ENCODE measurements around the gene LYPD6.

The LYPD6 gene

DNA sequence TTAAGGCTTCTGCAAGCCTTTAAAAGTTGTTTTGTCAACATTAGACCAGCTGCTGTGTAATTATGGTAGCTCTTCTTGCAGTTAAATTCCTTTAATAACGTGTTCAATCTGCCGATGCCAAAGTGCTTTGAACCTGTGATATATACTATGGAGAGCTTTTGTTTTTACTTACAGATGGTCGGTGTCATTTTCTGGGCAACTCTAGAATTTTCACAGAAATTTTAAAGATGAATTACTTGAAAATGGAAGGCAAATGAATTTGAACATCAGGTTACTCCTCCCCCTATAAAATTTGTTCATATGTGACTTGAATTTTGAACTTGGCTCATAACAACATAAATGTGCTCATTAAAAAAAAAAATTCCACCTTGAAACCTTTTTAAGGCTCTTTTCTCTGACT is 23.0 kb downstream of the LYPD6 start:
- no peak for DNase-seq

DNA sequence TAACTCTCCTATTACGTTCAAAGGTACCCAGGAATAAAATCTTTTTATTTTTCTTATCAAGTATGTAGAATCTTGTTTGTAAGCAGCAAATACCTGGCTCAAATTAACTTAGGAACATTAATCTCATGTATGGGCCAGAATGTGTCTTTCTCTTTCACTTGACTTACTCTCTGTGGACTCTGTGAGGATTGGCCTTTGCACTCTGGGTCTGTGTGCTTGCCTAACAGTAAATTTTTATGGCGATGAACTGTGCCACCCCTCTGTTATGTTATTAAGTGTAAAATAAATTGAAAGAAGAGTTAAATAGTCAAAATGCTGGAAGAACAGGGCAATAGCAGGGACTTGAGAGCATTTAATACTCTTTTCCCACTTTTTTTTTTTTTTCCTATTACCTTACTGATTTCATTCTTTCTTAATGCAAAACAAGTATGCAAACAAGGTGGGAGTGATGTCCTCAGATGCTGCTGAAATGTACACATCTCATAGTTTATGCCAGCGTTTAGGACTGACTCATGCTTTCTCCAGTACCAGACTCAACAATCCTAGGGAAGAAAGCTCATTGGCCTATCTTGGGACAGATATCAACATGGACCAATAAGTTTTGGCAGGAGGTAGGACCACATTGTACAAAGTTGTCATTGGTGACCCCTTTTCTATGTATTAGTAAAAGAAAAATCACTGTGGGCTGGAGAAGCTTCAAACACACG is 25.5 kb downstream of the LYPD6 start:
- DNase-seq: no peak

DNA sequence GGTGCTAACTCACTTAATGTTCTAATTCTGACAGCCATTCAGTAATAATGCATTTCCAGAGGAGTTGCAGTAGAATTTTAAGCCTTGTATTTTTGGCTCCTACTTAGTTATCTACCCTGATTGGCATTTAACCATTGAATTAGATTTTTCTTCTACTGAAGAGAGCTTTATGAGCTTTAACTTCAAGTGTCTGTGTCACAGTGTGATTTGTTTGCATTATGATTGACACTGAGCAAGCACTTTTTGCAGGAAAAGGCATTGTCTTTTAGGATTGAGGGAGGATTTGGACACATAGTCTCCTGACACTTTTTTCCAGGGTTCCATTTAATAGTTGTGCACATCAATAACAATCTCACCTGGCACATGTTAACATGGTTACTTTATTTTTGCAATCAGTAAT is 26.7 kb downstream of the LYPD6 start:
- no peak for DNase-seq

DNA sequence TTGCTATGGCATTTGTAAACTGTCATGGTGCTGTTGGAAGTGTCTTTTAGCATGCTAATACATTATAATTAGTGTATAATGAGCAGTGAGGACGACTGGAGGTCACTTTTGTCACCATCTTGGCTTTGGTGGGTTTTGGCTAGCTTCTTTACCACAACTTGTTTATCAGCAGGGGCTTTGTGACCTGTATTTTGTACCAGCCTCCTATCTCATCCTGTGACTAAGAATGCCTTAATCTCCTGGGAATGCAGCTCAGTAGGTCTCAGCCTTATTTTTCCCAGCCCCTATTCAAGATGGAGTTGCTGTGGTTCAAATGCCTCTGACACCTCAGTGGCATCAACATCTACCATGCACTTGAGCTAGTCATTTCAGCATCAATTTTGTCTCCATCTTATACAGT is 29.7 kb downstream of the LYPD6 start:
- no peak for DNase-seq

DNA sequence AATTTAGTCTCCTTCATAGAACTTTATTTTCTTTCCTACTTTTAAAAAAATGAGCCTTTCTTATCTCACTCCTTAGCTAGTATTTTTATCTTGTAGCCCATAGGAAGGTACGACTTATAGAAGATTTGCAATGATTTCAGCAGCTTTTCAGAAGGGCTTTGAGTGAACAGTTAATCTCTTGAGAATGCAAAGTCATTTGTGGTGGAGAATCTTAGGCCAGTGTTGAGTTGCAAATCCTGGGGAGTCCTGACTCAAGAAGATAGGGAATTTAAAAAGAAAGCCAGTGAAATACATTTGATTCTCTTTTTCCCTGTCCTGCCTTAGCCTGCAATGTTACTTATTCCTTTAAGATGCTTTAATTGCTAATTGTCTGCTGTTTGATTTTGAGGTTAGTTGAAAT is 33.6 kb downstream of the LYPD6 start:
- no peak for DNase-seq

DNA sequence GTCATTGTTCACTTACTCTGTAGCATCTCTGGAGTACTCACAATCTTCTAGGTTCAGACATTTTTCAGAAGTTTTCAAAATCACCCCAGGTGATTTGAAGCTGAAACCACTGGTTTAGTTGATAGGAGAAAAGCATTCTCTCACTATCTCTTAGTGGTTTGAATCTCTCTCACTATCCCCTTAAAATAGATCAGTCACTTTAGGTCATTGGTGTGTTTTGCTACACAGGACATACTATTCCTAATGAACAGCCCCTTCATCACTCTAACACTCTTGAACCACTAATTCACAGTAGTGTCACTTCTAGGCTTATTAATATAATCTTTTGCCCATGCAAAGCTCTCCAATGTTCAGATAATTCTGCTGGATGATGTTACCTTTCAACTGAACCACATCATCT is 34.5 kb downstream of the LYPD6 start:
- no peak for DNase-seq

DNA sequence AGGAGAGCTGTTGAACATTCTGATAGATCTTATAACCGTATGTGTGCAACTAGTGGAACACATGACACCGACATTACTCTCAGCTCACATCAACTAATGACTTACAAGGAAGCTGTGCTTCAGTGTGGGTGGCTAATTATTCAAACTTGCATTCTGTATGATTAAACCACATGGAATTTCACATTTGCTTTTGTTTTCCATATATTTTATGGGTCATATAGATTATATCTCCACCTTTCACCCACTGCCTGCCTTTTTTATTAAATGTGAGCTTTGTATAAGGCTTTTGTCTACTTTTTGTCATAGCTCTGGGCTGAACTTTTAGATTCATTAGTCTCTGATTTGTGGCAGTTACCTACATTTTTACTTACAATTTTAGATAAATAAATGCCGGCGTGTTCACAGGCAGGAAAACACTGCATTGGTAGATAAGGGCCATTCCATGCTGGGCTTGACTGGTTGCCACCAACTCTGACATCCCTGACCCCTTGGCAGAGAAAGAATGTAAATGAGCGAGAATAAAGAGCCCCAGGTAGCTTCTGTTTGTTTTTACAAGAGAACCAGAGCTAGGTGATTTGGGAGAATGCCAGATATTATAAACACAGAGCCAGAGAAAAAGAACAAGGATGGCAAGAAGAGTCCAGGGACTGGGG is 35.7 kb downstream of the LYPD6 start:
- no peak for DNase-seq

DNA sequence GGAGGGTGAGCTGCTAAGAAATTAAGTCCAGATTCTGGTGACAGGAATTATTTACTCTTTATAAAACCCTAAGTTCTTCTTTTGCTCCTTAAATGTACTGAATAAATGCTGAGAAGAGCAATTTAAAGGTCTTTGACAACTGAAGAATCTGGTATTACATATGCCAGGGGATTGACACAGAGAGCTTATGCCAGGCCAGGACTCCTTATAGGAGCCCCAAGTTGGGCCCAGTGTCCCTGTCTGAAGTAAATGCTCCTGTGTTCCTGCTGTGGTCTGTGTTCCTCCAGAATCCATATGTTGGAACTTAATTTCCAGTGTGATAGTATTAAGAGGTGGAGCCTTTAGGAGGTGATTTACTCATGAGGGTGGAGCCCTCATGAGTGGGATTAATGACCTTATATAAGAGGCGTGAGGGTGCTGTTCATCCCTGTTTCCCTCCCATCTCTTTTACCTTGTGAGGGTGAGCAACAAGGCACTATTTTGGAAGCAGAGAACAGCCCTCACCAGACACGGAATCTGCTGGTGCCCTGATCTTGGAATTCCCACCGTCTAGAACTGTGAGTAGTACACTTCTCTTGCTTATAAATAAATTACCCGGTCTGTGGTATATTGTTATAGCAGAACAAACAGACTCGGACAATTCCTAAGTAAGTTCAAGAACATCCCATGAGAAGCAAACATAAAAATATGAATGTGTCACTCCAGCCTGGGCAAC is 39.8 kb downstream of the LYPD6 start:
- no peak for DNase-seq

DNA sequence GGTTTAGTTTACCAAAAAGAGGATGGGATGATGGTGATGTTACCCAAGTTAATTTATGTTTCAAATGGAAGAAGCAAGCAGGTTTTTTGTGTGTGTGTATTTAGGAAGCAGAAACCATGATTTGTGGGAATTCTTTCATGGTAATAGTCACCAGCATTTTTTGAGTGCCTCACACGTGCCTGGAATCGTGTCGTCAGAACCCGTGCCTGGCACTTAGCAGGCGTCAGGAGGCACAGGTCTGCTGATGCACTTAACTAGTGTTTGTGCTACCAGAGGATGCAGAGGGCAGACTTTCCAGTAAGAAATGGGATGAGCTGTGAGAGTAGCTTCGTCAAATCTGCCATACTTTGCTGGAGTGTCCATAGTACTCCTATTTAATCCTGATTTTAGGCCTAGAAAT is 41.1 kb downstream of the LYPD6 start:
- no peak for DNase-seq

DNA sequence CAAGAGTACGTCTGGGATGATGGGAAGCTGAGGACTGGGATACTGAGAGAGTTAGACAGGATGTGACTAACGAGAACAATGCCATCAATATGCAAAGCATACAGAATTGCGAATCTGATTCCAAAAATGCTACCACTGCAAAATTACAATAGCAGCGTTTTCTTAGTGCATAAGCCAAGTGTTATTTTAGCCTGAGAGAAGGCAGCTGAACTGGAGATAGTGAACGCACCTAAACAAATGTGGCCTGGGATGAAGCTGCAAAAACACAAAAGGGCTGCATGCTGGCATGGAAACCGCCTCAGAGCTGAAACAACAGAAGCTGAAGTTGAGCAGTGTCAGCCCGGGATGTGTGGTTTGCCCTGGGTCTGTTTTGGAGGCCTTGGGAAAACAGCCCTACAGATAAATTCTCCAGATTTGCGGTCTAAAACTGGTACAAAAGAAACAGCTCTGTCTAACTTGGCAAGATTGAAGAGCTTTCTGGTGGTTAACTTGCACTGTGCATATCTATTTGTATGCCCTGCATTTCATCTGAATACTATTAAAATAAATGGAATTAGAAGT is 45.5 kb downstream of the LYPD6 start:
- no peak for DNase-seq

DNA sequence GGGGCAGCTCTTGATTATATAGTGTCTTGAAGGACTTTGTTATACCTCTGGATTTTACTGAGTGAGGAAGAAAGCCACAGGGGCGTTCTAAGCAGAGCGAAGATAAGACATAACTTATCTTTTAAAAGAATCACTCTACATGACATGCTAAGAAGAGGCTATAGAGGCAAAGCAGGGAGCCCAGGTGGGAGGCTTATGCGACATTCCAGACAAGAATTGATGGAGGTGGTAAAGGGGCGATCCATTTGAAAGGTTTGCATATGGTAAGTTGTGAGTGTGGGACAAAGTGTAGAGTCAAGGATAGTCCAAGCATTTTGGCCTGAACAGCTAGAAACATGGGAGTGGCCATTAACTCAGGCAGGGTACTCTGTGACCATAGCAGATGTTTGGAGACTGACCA is 49.8 kb downstream of the LYPD6 start:
- DNase-seq: no peak

DNA sequence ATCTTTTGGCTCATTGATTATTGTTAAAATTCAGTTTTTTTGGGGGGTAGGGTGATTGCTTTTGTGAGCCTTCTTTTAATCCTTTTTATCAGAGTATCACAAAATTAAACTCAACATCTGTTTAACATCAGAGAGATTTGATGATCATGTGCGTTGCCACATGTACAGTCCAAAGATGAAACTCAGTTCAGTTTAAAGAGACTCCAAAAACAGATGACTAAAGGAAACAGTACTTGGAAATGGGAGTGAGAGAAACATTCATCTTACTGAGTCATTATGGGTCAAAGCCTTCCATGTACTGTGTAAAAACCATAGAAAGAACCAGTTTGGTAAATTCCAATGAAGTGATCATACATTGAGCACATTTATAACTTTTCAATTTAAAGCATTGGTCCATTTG is 53.0 kb downstream of the LYPD6 start:
- no peak for DNase-seq

DNA sequence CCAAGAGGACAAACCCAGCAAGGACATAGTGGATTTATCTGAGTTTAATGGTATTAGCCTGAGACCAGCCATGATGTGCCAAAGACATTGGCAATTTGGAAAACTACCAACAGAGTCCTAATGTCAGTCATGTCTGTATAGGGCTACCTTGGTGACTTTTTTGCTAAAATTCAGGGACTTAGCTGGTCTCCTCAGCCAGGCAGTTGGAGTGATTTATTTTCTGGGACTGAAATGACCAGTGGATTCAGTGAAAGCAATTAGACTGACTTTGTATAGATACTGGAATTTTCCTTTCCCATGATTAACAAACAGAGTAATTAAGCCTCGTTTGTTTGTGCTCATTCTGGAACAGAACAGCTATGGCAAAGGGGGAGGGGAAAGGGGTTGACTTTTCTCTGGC is 55.0 kb downstream of the LYPD6 start:
- DNase-seq: no peak

DNA sequence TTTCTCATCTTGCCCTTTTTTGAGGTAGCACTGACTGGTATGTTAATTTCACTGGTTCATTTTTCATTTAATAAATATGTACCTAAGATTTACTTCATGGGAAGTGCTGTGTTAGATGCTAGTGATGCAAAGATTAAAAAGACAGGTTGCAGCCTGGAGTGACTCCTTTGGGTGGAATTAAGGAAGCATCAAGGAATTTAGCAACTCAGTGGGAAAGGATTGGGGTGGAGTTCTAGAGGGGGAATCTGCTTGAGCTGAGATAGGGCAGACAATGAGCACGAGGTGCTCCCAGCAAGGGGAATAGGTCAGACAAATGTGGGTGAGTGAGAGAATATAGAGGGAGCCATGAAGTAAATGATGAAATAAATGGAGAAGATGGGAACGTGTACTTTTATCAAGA is 57.0 kb downstream of the LYPD6 start:
- no peak for DNase-seq

DNA sequence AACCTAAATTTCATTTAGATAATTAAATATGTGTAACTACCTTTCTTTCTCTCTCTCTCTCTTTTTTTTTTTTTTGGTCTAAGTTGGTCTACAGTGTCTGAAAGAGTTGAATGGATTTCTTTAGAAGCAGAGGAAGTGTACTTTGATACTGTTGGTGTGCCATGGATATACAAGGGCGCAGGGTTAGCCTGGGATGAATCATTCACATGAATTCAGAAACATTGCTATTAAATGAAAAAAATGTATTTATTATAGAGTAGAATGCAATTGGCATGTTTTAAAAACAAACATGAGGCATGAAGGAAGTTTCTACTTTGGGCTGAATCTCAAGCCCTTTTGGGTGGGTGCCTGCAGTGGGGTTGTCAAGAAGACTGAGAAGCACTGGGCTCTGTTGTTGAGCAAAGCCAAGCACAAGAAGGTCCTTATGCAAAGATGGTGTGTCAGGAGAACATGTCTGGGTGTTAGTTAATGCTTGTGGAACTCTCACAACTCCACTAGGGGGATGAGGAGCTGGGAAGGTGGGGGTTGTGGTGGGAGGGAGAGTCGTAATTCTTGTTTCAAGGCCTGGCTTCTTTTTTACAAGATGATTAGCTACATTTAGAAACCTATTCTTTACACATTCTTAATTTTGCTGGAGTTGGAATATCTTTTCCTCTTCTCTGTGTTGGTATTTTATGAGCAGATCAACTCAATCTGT is 57.9 kb downstream of the LYPD6 start:
- no peak for DNase-seq

DNA sequence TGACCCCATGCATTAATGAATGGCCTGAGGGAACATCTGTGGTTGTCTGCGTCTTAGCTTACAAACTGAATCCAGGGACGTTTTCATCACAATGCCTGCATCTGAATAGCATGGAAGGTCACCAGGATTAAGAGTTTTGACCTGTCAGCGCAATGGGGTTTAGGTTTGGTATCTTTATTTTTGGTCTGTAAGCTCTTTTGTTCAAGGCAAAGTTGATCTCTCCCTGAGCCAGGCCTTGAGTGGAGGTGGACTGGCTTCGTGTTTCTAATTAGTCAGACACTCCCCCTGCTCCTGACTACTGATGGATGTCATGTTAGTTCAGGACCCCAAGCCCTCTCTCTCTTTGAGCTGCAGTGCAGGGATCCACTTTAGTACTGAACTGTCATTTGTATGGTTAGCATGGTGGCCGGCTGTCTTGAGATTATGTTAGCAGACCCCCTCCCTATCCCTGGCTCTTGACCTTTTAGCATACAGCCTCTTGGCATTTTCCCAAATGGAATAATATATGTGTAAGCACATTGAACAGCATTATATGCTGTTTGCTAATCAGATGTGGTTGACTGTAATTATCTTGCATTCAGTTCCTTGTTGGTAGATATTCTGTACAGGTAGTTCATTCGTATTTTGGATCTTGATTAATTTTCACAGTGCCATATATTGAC is 59.2 kb downstream of the LYPD6 start:
- DNase-seq: no peak

DNA sequence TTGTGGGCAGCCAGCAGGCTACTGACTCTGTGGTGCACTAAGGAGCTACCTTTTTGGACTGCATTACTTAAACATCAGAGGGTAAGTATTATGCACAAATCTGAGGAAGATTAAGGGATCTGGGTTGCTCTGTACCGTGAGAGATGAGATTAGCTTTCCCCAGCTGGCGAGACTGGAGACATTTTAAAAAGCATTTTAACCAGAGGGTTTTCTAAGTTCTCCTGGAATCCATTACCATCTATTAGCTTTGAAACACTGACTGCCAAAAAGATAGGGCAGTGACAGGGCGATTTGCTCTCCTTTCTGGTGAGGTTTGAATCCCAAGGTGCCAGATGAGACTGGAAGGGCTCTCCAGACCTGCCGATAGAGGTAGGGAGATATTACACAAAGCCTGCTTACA is 63.2 kb downstream of the LYPD6 start:
- DNase-seq: no peak

DNA sequence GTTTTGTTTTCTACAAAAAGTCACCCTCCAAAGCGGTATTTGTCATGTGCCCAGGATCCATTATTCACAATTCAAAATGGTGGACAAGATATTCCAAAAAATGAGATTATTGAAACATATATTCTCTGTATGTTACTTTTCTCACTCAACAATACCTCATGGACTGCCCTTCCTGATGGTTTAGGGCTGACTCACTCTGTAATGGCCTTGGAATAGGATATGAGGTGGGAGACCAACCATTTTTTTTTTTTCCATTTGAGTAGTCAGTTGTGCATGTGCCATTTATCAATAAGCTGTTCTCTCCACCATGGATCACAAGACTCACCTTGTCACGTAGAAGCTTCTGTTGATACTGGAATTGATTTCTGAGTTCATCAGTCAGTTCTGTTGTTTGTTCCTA is 64.5 kb downstream of the LYPD6 start:
- DNase-seq: no peak

DNA sequence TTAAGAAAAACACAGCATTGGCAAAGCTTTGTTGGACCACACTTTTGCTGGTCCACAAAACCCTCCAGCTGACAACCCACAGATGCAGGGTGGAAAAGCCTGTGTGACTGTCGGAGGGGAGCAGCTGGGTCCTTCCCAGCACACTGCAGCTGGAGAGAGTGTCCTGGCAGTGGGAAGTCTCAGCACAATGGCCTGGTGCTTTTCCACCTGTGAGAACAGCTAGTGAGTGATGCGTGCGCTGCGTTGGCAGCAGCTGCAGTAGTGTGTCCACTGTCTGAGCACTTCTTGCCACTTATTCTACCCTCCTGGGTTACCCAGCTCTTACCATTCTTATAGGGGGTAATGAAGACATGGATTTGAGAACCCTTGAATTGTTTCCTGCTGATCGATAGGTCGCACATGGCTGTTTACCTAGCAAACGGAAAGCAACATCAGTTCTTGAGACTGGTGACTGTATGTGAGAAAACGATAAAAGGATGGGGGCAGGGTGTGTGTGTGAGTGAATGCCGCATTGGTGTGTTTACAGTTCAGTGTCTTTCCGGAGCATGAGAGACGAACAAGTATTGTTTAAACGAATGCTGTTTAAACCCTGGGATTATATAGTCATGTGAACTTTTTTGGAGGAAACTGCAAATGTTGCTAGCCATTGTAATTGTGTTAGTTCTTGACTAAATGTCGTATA is 69.7 kb downstream of the LYPD6 start:
- no peak for DNase-seq

DNA sequence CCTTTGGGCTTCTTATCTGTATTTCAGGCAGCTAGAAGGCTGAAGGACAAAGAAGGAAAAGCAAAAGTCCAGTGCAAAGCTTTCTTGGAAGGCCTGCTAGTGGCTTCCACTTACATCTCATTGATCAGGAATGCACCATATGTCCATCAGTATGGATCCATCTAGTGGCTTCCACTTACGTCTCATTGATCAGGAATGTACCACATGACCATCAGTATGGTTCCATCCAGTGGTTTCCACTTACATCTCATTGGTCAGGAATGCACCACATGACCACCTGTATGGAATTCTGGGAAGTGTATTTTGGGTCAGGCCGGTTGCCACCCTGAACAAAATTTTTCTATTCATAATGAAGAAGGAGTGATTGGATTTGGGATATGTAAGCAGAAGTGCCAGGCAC is 70.6 kb downstream of the LYPD6 start:
- DNase-seq: no peak

DNA sequence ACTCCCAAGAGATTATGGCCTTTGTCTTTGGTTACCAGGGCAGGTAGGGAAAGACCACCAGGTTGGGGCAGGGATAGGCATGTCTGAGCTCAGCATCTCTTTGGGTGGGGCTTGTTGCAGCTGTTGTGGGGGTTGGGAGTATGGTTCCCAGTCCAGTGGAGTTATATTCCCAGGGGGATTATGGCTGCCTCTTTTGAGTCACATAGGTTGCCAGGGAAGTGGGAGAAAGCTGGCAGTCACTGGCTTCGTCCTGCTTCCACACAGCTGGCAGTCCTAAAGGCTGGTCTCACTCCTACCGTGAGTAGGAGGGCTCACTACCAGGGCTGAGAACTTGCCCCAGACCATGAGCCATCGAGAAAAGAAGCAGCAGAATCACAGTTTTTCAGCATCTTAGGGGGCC is 79.1 kb downstream of the LYPD6 start:
- no peak for DNase-seq
